SK-N-SH treated with all-trans-retinoic acid at 6 μM for 48 hours (cell line): ENCODE results near the gene XPO6.

Experiments used
- ATAC-seq: fragments of 200-7000 bp; cut with Tn5 transposase; 3 replicates; pipeline ENCODE4 v1.9.1; 2020; ENCODE audit warnings: mild to moderate bottlenecking, moderate library complexity
- ARNTL ChIP-seq: fragments of 450-650 bp; formaldehyde crosslinking; IDR thresholded peaks from 2 replicates; pipeline ENCODE4 v1.5.0; 2020; ENCODE audit warnings: low read depth, mild to moderate bottlenecking, moderate library complexity, borderline replicate concordance
- BACH2 ChIP-seq: fragments of 250-450 bp; sonication (Bioruptor Pico); IDR thresholded peaks from 2 replicates; pipeline ENCODE4 v1.9.0; 2021; ENCODE audit warnings: mild to moderate bottlenecking, borderline replicate concordance
- CREB5 ChIP-seq: fragments of 250-450 bp; sonication (Bioruptor Pico); IDR thresholded peaks from 2 replicates; pipeline ENCODE4 v1.5.1; 2020; ENCODE audit warnings: low read depth, mild to moderate bottlenecking, moderate library complexity
- CSDC2 ChIP-seq: fragments of 250-450 bp; sonication (Bioruptor Pico); IDR thresholded peaks from 2 replicates; pipeline ENCODE4 v1.5.0; 2020; ENCODE audit warnings: mild to moderate bottlenecking, moderate library complexity
- ESRRG ChIP-seq: fragments of 250-450 bp; sonication (Bioruptor Pico); IDR thresholded peaks from 2 replicates; pipeline ENCODE4 v1.6.1; 2021; ENCODE audit warnings: mild to moderate bottlenecking
- ISL1 ChIP-seq: fragments of 250-450 bp; sonication (Bioruptor Pico); IDR thresholded peaks from 2 replicates; pipeline ENCODE4 v2.1.2; 2022; ENCODE audit warnings: mild to moderate bottlenecking, moderate library complexity
- PPARA ChIP-seq: fragments of 250-450 bp; sonication (Bioruptor Pico); IDR thresholded peaks from 2 replicates; pipeline ENCODE4 v1.5.0; 2020; ENCODE audit warnings: mild to moderate bottlenecking, borderline replicate concordance
- RARB ChIP-seq: fragments of 250-450 bp; sonication (Bioruptor Pico); IDR thresholded peaks from 2 replicates; pipeline ENCODE4 v1.8.0; 2021; ENCODE audit warnings: mild to moderate bottlenecking, moderate library complexity
- SNAI2 ChIP-seq: fragments of 250-450 bp; sonication (Bioruptor Pico); IDR thresholded peaks from 2 replicates; pipeline ENCODE4 v1.5.0; 2020; ENCODE audit warnings: mild to moderate bottlenecking, moderate library complexity
- TCF4 ChIP-seq: fragments of 250-450 bp; sonication (Bioruptor Pico); IDR thresholded peaks from 2 replicates; pipeline ENCODE4 v1.8.0; 2021; ENCODE audit warnings: mild to moderate bottlenecking, moderate library complexity, borderline replicate concordance
- TSHZ2 ChIP-seq: fragments of 250-450 bp; sonication (Bioruptor Pico); IDR thresholded peaks from 2 replicates; pipeline ENCODE4 v1.5.0; 2020; ENCODE audit warnings: mild to moderate bottlenecking, moderate library complexity
- ZFP3 ChIP-seq: fragments of 250-450 bp; sonication (Bioruptor Pico); IDR thresholded peaks from 2 replicates; pipeline ENCODE4 v1.5.0; 2020; ENCODE audit warnings: mild to moderate bottlenecking, moderate library complexity
- ZNF8 ChIP-seq: fragments of 450-650 bp; formaldehyde crosslinking; IDR thresholded peaks from 2 replicates; pipeline ENCODE4 v1.5.0; 2020; ENCODE audit warnings: mild to moderate bottlenecking, moderate library complexity
- TF ChIP-seq, protein P1 (sequence below): fragments of 250-450 bp; sonication (Bioruptor Pico); IDR thresholded peaks from 2 replicates; pipeline ENCODE4 v1.5.1; 2021; ENCODE audit warnings: mild to moderate bottlenecking, moderate library complexity
- TF ChIP-seq, protein P2 (sequence below): fragments of 250-450 bp; sonication (Bioruptor Pico); IDR thresholded peaks from 2 replicates; pipeline ENCODE4 v1.8.0; 2021; ENCODE audit warnings: low read depth, mild to moderate bottlenecking, moderate library complexity, borderline replicate concordance

Gene XPO6

DNA sequence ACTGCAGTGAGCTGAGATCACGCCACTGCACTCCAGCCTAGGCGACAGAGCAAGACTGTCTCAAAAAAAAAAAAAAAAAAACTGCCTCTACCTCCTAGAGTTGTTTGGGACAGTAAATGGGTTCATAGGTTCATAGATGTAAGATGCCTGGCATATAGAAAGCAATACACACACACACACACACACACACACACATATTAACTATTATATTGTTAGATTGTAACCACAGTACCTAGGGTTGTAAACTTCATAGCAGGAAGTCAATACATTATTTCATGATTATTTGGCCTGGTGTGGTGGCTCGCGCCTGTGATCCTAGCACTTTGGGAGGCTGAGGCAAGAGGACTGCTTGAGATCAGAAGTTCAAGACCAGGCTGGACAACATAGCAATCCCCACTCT is 5.8 kb downstream of the XPO6 start (continued):
- TF ChIP-seq TSHZ2 (CRISPR knock-in tag) (no peak), PPARA (CRISPR knock-in tag) (no peak)

DNA sequence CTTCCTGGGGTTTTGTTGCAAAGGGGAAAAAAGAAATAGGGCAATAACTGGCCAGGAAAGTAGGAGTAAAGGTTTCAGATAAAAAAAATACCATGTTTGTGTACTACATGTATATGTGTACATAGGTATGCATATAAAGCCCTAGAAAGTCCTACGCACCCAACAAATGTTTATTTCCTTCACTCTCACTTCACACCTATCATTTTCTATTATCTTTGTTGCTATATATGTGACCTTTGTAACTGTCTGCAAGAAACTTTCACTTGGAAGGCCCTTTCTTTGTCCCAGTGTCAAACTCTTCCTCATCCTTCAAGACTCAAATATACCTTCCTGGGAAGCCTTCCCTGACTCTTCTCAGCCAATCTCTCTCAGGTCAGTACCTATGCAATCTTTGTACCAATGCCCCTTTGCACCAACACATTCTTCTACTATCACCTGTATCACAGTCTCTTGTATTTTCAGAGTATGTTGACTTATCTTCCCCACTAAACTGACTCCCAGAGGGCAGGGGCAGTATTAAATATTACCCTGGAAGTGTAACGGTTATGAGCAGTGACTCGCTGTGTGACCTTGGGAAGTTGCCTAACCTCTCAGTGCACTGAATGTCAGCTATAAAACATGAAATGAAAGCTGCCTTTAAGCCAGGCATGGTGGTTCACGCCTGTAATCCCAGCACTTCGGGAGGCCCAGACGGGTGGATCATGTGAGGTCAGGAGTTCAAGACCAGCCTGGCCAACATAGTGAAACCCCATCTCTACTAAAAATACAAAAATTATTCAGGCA is 6.5 kb downstream of the XPO6 start:
- ATAC-seq, result no peak
- no peak for TF ChIP-seq RARB (CRISPR knock-in tag)
- no peak for TF ChIP-seq ZNF8
- no peak for TF ChIP-seq CREB5 (CRISPR knock-in tag)
- TF ChIP-seq SNAI2 (CRISPR knock-in tag), result no peak
- no peak for TF ChIP-seq CSDC2 (CRISPR knock-in tag)
- TF ChIP-seq TCF4, result no peak
- TF ChIP-seq, protein P1, sequence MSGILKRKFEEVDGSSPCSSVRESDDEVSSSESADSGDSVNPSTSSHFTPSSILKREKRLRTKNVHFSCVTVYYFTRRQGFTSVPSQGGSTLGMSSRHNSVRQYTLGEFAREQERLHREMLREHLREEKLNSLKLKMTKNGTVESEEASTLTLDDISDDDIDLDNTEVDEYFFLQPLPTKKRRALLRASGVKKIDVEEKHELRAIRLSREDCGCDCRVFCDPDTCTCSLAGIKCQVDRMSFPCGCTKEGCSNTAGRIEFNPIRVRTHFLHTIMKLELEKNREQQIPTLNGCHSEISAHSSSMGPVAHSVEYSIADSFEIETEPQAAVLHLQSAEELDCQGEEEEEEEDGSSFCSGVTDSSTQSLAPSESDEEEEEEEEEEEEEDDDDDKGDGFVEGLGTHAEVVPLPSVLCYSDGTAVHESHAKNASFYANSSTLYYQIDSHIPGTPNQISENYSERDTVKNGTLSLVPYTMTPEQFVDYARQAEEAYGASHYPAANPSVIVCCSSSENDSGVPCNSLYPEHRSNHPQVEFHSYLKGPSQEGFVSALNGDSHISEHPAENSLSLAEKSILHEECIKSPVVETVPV (CRISPR knock-in tag), result no peak
- TF ChIP-seq PPARA (CRISPR knock-in tag), result no peak
- TF ChIP-seq, all 23 proteins: peak for 0

DNA sequence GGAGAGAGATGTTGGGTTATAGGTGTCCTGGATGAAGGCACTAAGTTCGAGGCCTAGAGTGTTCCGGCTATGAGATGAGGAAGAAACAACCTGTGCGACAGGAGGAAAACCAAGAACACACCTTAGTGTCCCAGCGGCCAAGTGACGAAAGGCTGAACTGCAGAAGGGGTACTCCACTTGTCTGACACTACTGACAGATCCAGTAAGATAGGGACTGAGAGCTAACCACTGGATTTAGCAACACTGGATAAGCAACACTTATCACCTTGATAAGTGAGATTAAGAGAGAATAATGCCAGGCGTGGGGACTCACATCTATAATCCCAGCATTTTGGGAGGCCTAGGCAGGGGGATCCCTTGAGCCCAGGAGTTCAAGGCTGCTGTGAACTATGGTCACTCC is 7.1 kb downstream of the XPO6 start:
- TF ChIP-seq, protein P1 (CRISPR knock-in tag), result no peak
- ATAC-seq, result no peak

- ATAC-seq, result no peak
These were observed 7.6 kb downstream of the XPO6 start for GRCh38 chr16:28204204-28204603.

More at GRCh38 chr16:28204204-28204603, 7.6 kb downstream of the XPO6 start:
- TF ChIP-seq ESRRG (CRISPR knock-in tag), result no peak
- no peak for TF ChIP-seq ZFP3
- TF ChIP-seq ARNTL (CRISPR knock-in tag), result no peak
- TF ChIP-seq, protein P2, sequence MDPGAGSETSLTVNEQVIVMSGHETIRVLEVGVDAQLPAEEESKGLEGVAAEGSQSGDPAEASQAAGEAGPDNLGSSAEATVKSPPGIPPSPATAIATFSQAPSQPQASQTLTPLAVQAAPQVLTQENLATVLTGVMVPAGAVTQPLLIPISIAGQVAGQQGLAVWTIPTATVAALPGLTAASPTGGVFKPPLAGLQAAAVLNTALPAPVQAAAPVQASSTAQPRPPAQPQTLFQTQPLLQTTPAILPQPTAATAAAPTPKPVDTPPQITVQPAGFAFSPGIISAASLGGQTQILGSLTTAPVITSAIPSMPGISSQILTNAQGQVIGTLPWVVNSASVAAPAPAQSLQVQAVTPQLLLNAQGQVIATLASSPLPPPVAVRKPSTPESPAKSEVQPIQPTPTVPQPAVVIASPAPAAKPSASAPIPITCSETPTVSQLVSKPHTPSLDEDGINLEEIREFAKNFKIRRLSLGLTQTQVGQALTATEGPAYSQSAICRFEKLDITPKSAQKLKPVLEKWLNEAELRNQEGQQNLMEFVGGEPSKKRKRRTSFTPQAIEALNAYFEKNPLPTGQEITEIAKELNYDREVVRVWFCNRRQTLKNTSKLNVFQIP, result no peak
- no peak for TF ChIP-seq ISL1 (CRISPR knock-in tag)
- no peak for TF ChIP-seq CREB5 (CRISPR knock-in tag)
- no peak for TF ChIP-seq PPARA (CRISPR knock-in tag)
- no peak for TF ChIP-seq BACH2 (CRISPR knock-in tag)
